Liver (tissue), 9 donors: ENCODE results near the gene UBE2E2. TPM values are rescaled to one million over a fixed set of nuclear protein-coding genes. Genes with fewer than 3 reads are reported as not detected.

ENCODE experiments used
- DNase-seq: peaks from one replicate; pipeline ENCODE4 v3.0.0-alpha.2; 2017; ENCODE audit warnings: low spot score
- H3K27ac ChIP-seq, 2 donors: one replicate each; pipeline ENCODE4 v1.7.0; 2013; ENCODE audit warnings: inconsistent platforms in 2 of 2, low read length in 2 of 2, control low read depth in 1 of 2, low read depth in 1 of 2, mild to moderate bottlenecking in 1 of 2
- H3K27me3 ChIP-seq, 4 donors: one replicate each; pipeline versions ENCODE4 v1.6.1 to v1.7.0; 2013; ENCODE audit warnings: low read length in 3 of 4, inconsistent platforms in 1 of 4, mild to moderate bottlenecking in 1 of 4, moderate library complexity in 1 of 4; ENCODE audit not compliant: control insufficient read depth in 4 of 4, insufficient read depth in 4 of 4
- H3K36me3 ChIP-seq, 4 donors: one replicate each; pipeline versions ENCODE4 v1.6.1 to v1.7.0; 2013; ENCODE audit warnings: low read length in 3 of 4, mild to moderate bottlenecking in 3 of 4, low read depth in 1 of 4, moderate library complexity in 1 of 4; ENCODE audit not compliant: control insufficient read depth in 4 of 4, insufficient read depth in 3 of 4
- H3K4me1 ChIP-seq, 4 donors: one replicate each; pipeline versions ENCODE4 v1.6.1 to v1.7.0; 2013; ENCODE audit warnings: low read length in 3 of 4, mild to moderate bottlenecking in 3 of 4, moderate library complexity in 1 of 4; ENCODE audit not compliant: control insufficient read depth in 4 of 4, insufficient read depth in 4 of 4
- H3K4me3 ChIP-seq, 3 donors: one replicate each; pipeline versions ENCODE4 v1.6.1 to v1.7.0; 2013; ENCODE audit warnings: low read length in 3 of 3, control low read depth in 1 of 3, low read depth in 1 of 3, mild to moderate bottlenecking in 1 of 3
- H3K9ac ChIP-seq, 2 donors: one replicate each; pipeline ENCODE4 v1.7.0; 2013; ENCODE audit warnings: low read length in 2 of 2, mild to moderate bottlenecking in 2 of 2, moderate library complexity in 2 of 2, control low read depth in 1 of 2, low read depth in 1 of 2
- H3K9me3 ChIP-seq, 4 donors: one replicate each; pipeline versions ENCODE4 v1.6.1 to v1.7.0; 2013; ENCODE audit warnings: low read length in 3 of 4; ENCODE audit not compliant: control insufficient read depth in 4 of 4
- EGR1 ChIP-seq, 2 donors: IDR thresholded peaks; 2 replicates each; pipeline ENCODE4 v1.6.1; 2016 to 2018; ENCODE audit warnings: antibody characterized with exemption in 2 of 2, low read depth in 2 of 2
- FOXA1 ChIP-seq: IDR thresholded peaks from 2 replicates; pipeline ENCODE4 v1.6.1; 2016; ENCODE audit warnings: antibody characterized with exemption
- REST ChIP-seq: IDR thresholded peaks from 2 replicates; pipeline ENCODE4 v1.6.1; 2016; ENCODE audit warnings: antibody characterized with exemption, mild to moderate bottlenecking
- RXRA ChIP-seq, 2 donors: IDR thresholded peaks; 2 replicates each; pipeline ENCODE4 v1.6.1; 2017 to 2018; ENCODE audit warnings: antibody characterized with exemption in 2 of 2, mild to moderate bottlenecking in 1 of 2
- TAF1 ChIP-seq: conservative IDR thresholded peaks from 2 replicates; pipeline ENCODE4 v1.6.1; 2016; ENCODE audit warnings: antibody characterized with exemption, mild to moderate bottlenecking
- YY1 ChIP-seq: IDR thresholded peaks from 2 replicates; pipeline ENCODE4 v1.6.1; 2016; ENCODE audit warnings: antibody characterized with exemption, mild to moderate bottlenecking
- ZBTB33 ChIP-seq: IDR thresholded peaks from 2 replicates; pipeline ENCODE4 v1.6.1; 2016; ENCODE audit warnings: antibody characterized with exemption
- WGBS: extraction: QIAGEN DNeasy Blood & Tissue Kit; methylation state at CpG from one replicate; pipeline ENCODE4 v1.1.7; 2013; 5-methylcytosine and 5-hydroxymethylcytosine counted together
- polyA plus RNA-seq, 2 donors: library from polyadenylated mRNA; stranded (reverse) in 1 of 2; unstranded in 1 of 2; fragments of 200-250 nt in 1 of 2; fragments of >200 nt in 1 of 2; fragmentation: Nextera tagmentation in 1 of 2; extraction: Ambion mirVana in 1 of 2; gene quantifications; one replicate each; pipeline versions ENCODE4 v1.2.1 to v1.2.3, GENCODE V29; 2013 to 2015
- total RNA-seq, 2 donors: library from RNA; depleted of rRNA; stranded (reverse); fragments of >200 nt; gene quantifications; one replicate each; pipeline ENCODE4 v1.2.3, GENCODE V29; 2014
- TF ChIP-seq, protein P1 (sequence below): fragments of 150-350 bp; IDR thresholded peaks from 2 replicates; pipeline ENCODE4 v1.5.1; 2017; ENCODE audit warnings: improper control_type of control experiment, low read depth, low read length; ENCODE audit not compliant: missing input control
- donor health status: healthy.
- donor health status: healthy.
- donor health status: healthy.
- donor health status: healthy.
- donor health status: healthy.

UBE2E2 gene
- total and polyA plus RNA-seq, 4 donors: 9.0 to 27.8 (median 16.8) TPM

- H3K4me1 ChIP-seq: no peaks in the 10 kb centered on the region
- no peaks in the 10 kb centered on the region for H3K9me3 ChIP-seq
- H3K27me3 ChIP-seq: no peaks in the 10 kb centered on the region
- no peak overlapping the region for H3K9ac ChIP-seq
- no peak overlapping the region for H3K4me3 ChIP-seq
- WGBS: 97% methylated on average over 1 of the region's 1 CpG
- H3K27ac ChIP-seq: no peak overlapping the region
- no peaks in the 10 kb centered on the region for H3K36me3 ChIP-seq
- DNase-seq: no peak
- no peak for TF ChIP-seq ZBTB33
- TF ChIP-seq, protein P1, sequence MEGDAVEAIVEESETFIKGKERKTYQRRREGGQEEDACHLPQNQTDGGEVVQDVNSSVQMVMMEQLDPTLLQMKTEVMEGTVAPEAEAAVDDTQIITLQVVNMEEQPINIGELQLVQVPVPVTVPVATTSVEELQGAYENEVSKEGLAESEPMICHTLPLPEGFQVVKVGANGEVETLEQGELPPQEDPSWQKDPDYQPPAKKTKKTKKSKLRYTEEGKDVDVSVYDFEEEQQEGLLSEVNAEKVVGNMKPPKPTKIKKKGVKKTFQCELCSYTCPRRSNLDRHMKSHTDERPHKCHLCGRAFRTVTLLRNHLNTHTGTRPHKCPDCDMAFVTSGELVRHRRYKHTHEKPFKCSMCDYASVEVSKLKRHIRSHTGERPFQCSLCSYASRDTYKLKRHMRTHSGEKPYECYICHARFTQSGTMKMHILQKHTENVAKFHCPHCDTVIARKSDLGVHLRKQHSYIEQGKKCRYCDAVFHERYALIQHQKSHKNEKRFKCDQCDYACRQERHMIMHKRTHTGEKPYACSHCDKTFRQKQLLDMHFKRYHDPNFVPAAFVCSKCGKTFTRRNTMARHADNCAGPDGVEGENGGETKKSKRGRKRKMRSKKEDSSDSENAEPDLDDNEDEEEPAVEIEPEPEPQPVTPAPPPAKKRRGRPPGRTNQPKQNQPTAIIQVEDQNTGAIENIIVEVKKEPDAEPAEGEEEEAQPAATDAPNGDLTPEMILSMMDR: no peak
Observed at GRCh38 chr3:23444386-23444785, 241.3 kb downstream of the UBE2E2 start.

GRCh38 chr3:23446301-23446700 is 243.2 kb downstream of the UBE2E2 start:
- WGBS: 97% methylated on average over 3 of the region's 3 CpGs

More at GRCh38 chr3:23446301-23446700, 243.2 kb downstream of the UBE2E2 start:
- Histone ChIP-seq H3K9ac (no peak overlapping the region), H3K27me3 (no peaks in the 10 kb centered on the region), H3K9me3 (no peaks in the 10 kb centered on the region), H3K4me3 (no peak overlapping the region), H3K4me1 (no peaks in the 10 kb centered on the region), H3K36me3 (no peaks in the 10 kb centered on the region), H3K27ac (no peak overlapping the region)
- TF ChIP-seq EGR1 (IDR thresholded peaks at IDR 0.05; ENCODE audit: low read depth in 2 of 2) (no peak), REST (no peak), TAF1 (no peak), FOXA1 (no peak), RXRA (IDR thresholded peaks at IDR 0.05) (no peak), YY1 (no peak)
- no peak for DNase-seq
